ENCODE results near the gene BRD4.

GRCh38 chr19:15340086-15340485 is 7.7 kb upstream of the BRD4 start:
- TF ChIP-seq CTCF (conservative IDR thresholded peaks at IDR 0.05; ENCODE audit: low read length) (no peak), EZH2phosphoT487 (IDR thresholded peaks at IDR 0.05; ENCODE audit: borderline replicate concordance, low read depth, low read length) (no peak)

All from OCI-LY7 (cell line).